T-helper 1 cell treated with Interleukin-12 subunit alpha and Interleukin-12 subunit beta and Interleukin-4 antibody, amounts not matched to agents 30 μg/mL and 1 μg/mL, for 36 hours (primary cell): Measurements from ENCODE around the gene ABCD1.
"Not testable (repeated sequence)": the region's sequence is repeated elsewhere in the genome, so short reads cannot be mapped to it uniquely, and the experiment has no call there.

ENCODE experiments used
- H3K27ac Mint-ChIP-seq: one replicate; pipeline ENCODE4 v1.8.0; 2021; ENCODE audit warnings: mild to moderate bottlenecking, mixed read lengths
- H3K27me3 Mint-ChIP-seq: one replicate; pipeline ENCODE4 v1.8.0; 2021; ENCODE audit warnings: low read depth, mixed read lengths
- H3K36me3 Mint-ChIP-seq: one replicate; pipeline ENCODE4 v1.8.0; 2021; ENCODE audit warnings: low read depth, mixed read lengths
- H3K4me1 Mint-ChIP-seq: one replicate; pipeline ENCODE4 v1.8.0; 2021; ENCODE audit warnings: low read depth, mixed read lengths
- H3K4me3 Mint-ChIP-seq: one replicate; pipeline ENCODE4 v1.8.0; 2021; ENCODE audit warnings: mild to moderate bottlenecking, moderate library complexity, mixed read lengths
- H3K9me3 Mint-ChIP-seq: one replicate; pipeline ENCODE4 v1.8.0; 2021; ENCODE audit warnings: mixed read lengths

The ABCD1 gene

DNA sequence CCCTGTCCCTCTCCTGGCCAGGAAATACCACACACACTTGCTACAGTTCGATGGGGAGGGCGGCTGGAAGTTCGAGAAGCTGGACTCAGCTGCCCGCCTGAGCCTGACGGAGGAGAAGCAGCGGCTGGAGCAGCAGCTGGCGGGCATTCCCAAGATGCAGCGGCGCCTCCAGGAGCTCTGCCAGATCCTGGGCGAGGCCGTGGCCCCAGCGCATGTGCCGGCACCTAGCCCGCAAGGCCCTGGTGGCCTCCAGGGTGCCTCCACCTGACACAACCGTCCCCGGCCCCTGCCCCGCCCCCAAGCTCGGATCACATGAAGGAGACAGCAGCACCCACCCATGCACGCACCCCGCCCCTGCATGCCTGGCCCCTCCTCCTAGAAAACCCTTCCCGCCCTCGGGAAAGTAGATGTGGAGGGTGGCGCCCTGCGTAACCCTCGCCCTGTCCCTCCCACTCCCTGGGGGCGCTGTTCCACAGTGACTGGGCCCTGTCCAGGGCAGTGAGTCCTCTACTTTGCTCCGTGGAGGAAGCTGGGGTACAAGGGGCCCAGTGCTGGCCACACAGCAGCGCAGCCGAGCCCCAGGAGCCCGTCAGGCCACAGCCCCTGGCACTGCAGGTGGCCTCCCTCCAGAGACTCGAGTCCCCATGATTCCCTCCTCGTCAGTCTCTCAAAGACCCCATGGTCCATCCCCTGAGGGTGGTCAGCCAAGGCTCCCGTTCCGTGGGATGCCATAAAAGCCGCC, 19.0 kb downstream of the ABCD1 start:
- peaks cover 14% of the 10 kb centered on the region for H3K4me1 Mint-ChIP-seq
- not testable (repeated sequence) for H3K27ac Mint-ChIP-seq, H3K36me3 Mint-ChIP-seq, H3K9me3 Mint-ChIP-seq, H3K27me3 Mint-ChIP-seq, H3K4me3 Mint-ChIP-seq

DNA sequence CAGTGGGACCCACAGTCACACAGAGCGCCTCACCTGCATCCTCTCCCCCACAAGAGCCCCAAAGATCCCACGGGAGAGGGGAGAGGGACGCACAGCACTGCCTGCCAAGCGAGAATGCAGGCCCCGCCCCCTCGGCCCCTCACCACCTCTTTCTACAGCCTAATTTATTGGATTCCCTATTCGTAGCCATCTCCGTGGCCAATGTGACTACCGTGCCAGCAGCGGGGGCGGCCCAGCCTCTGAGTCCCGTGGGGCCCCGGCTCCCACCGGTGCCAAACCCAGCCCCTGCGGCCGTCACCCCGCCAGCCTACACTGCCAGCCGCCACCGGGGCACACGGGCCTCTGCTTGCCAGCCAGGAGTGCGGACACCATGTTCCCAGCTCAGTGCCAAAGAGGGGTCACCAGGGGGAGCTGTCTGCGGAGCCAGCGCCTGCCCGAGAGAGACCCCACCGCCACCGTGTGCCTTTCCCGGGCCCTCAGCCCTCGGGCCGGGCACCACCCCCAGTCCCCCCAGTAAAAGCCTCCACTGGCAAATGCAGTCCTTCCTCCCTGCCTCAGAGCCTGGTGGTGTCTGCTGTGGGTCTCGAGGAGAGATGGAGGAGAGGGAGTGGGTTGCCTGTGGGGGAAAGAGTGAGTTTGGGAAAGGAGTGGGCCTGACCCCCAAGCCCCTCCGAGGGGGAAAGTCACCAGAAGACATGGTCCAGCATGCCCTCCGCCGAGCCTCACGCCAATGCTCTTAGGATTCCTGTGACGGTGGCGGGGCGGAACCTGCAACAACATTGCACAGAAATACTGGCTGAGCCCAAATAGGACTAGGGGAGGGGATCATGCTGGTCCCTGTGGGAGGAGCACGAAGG, 19.8 kb downstream of the ABCD1 start:
- H3K9me3 Mint-ChIP-seq = no peaks in the 10 kb centered on the region
- peaks cover 14% of the 10 kb centered on the region for H3K4me1 Mint-ChIP-seq
- no peak overlapping the region for H3K4me3 Mint-ChIP-seq
- H3K27ac Mint-ChIP-seq = no peak overlapping the region
- peaks cover under 1% of the 10 kb centered on the region for H3K27me3 Mint-ChIP-seq
- peaks cover 5% of the 10 kb centered on the region for H3K36me3 Mint-ChIP-seq

DNA sequence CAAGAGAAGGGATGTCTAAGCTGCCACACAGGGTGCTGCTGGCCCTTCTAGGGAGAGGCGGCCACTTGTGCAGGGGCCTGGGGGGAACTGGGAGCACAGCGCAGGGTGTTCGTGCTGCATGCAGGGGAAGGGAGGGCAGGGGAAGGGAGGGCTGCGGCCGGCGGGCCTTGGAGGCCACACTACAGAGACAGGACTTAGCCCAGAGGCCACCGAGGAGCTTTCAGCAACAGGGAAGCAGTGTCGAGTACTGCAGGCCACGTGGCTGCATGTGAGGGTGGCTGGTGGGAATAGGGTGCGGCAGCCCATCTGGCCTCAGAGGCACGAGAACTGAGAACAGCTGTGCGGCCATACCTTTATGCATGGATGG, 20.4 kb downstream of the ABCD1 start:
- not testable (repeated sequence) for H3K27ac Mint-ChIP-seq, H3K4me1 Mint-ChIP-seq, H3K9me3 Mint-ChIP-seq, H3K27me3 Mint-ChIP-seq, H3K4me3 Mint-ChIP-seq, H3K36me3 Mint-ChIP-seq

DNA sequence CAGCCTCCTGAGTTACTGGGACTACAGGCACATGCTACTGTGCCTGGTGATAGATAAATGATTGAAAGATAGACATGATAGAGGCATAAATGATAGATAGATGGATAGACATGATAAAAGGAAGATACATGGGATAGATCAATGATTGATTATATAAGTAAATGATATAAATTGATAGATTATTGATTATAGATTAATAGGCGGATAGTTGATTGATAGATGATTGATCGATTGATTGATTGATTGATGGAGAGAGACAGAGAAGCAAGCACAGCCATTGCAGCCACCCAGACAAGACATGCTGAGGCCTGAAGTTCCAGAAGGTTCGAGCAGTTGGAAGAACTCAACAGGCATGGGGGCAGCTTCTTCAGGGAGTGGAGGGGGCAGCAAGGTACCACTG, 21.7 kb downstream of the ABCD1 start:
- H3K27me3 Mint-ChIP-seq = peaks cover 9% of the 10 kb centered on the region
- H3K4me3 Mint-ChIP-seq = no peak overlapping the region

DNA sequence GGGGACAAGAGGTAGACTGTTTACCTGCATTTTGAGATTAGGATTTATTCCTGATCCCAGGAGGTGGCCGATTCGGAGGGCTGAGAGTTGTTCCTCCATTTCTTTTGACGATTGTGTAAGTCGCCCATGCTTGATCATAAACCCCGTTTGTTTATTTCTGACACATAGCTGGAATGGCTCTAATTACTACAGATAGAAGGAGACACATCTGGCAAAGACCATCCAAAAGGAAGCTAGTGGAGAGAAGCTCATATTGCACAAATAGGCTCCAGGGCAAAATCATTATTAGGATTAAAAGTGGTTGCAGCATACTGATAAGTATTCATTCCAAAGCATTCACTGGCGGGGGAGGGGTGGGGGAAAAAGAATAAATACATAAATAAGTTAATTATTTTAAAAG, 22.3 kb downstream of the ABCD1 start:
- not testable (repeated sequence) for H3K4me3 Mint-ChIP-seq, H3K27me3 Mint-ChIP-seq, H3K9me3 Mint-ChIP-seq

More for the DNA sequence above, 21.7 kb downstream of the ABCD1 start:
- Mint-ChIP-seq H3K36me3 (no peaks in the 10 kb centered on the region), H3K4me1 (no peaks in the 10 kb centered on the region), H3K9me3 (no peaks in the 10 kb centered on the region), H3K27ac (no peak overlapping the region)

DNA sequence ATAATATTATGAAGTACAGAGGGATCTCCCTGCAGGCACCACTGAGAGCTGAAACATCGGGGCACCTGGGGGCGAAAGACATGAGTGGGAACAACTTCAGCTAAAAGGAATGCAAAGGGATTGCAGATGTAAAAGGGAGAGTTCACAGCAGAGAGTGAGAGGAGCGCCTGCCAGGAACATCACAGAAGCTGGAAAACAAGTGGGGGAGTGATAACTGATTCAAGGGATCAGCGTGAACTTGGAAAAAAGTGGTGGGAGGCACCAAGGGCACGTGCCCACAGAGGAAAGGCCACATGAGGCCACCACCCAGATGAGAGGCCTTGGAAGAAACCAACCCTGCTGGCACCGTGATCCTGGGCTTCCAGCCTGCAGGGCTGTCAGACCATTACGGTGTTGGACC, 24.4 kb downstream of the ABCD1 start:
- not testable (repeated sequence) for H3K4me1 Mint-ChIP-seq, H3K4me3 Mint-ChIP-seq, H3K9me3 Mint-ChIP-seq, H3K36me3 Mint-ChIP-seq, H3K27ac Mint-ChIP-seq
- H3K27me3 Mint-ChIP-seq = peaks cover 18% of the 10 kb centered on the region

More for the DNA sequence above, 22.3 kb downstream of the ABCD1 start:
- H3K27ac Mint-ChIP-seq, H3K4me1 Mint-ChIP-seq, H3K36me3 Mint-ChIP-seq: not testable (repeated sequence)

DNA sequence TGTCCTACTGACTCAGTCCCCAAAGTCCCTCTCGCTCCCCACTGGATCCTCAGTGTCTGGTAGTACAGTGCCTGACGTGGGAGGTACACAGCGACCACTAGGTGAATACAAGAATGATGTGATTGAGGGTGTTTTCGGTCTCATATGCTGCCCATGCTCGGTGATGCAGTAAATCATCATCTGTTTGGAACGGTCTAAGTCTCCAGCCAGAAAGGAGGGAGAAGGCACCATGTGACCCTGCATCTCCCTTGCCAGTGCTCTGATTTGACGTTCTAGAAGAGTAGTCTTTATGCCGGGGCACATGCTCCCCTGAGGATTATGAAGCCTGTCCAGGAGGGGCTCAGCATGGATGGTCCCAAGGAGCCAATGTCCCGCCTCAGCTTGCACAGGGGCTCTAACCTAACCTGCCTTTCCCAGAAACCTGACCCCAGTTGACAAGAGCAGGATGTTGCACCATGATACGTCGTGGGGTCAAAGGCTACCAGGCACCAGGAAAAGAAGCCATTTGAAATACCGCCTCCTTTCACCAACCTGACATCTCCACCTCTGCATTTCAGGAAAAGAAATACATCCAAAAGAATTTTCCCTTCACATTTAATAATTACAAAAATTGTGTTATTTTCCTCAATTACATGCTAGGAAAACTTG, 25.6 kb downstream of the ABCD1 start:
- peaks cover 18% of the 10 kb centered on the region for H3K27me3 Mint-ChIP-seq
- no peak overlapping the region for H3K27ac Mint-ChIP-seq
- no peak overlapping the region for H3K4me3 Mint-ChIP-seq

DNA sequence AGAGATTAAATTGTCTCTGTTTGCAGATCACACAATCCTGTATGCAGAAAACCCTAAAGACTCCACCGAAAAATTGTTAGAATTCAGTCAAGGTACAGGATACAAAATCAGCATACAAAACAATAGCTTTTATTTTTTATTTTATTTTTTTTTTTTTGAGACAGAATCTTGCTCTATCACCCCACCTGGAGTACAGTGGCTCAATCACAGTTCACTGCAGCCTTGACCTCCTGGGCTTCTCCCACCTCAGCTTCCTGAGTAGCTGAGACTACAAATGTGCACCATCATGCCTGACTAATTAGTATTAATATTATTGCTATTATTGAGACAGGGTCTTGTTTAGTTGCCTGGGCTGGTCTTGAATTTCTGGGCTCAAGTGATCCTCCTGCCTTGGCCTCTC, 30.5 kb downstream of the ABCD1 start:
- no peaks in the 10 kb centered on the region for H3K9me3 Mint-ChIP-seq
- H3K36me3 Mint-ChIP-seq = no peaks in the 10 kb centered on the region
- H3K4me1 Mint-ChIP-seq = peaks cover 3% of the 10 kb centered on the region
- no peak overlapping the region for H3K4me3 Mint-ChIP-seq
- H3K27ac Mint-ChIP-seq = no peak overlapping the region
- peaks cover 18% of the 10 kb centered on the region for H3K27me3 Mint-ChIP-seq

More for the DNA sequence above, 25.6 kb downstream of the ABCD1 start:
- Mint-ChIP-seq H3K9me3 (no peaks in the 10 kb centered on the region), H3K36me3 (no peaks in the 10 kb centered on the region), H3K4me1 (peaks cover 3% of the 10 kb centered on the region)

DNA sequence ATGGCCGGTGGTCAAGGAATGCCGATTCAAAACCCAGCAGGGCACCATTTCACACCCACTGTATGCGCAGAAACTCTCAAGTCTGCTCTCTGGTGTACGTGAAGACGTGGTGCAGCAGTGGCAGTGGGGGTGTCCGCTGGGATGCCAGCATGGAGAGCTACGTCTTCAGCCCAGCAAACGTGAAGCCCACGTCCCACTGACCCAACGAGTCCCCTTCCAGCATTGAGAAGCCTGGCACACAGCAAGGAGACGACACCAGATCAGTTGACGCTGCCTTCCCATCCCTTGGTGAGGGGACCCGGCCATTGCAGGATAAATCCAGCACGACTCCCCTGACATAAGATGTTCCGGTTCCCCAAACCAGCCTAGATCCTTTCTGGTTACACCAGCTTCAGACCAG, 37.2 kb downstream of the ABCD1 start:
- Mint-ChIP-seq H3K4me1 (peaks cover 6% of the 10 kb centered on the region), H3K4me3 (no peak overlapping the region), H3K9me3 (no peaks in the 10 kb centered on the region)

DNA sequence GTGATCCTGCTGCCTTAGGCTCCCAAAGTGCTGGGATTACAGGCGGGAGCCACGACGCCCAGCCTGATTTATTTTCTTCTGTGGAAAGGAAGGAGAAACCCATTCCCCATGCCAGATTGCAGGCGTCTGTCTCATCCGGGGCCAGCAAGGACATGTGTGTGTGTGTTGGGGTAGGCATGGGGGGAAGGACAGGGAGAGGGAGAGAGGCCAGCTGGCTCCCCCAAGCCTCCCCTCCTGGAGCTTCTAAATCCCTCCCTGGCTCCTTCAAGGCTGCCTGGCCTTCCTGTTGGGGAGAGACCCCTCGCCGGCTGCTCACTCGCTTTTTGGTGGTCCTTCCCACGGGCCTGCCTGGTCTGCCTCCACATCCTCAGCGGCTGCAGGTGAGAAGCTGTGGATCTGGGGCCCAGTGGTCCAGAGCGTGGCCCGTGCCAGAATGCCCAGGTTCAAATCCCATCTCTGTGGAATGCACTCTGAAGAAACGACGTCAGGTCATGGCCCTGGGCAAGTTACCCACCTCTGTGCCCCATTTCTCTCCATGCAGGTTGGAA, 38.0 kb downstream of the ABCD1 start:
- H3K4me1 Mint-ChIP-seq = peaks cover 6% of the 10 kb centered on the region
- no peaks in the 10 kb centered on the region for H3K36me3 Mint-ChIP-seq
- H3K9me3 Mint-ChIP-seq = no peaks in the 10 kb centered on the region
- no peak overlapping the region for H3K27ac Mint-ChIP-seq
- H3K27me3 Mint-ChIP-seq = no peaks in the 10 kb centered on the region
- no peak overlapping the region for H3K4me3 Mint-ChIP-seq

More for the DNA sequence above, 37.2 kb downstream of the ABCD1 start:
- Mint-ChIP-seq H3K27me3 (no peaks in the 10 kb centered on the region), H3K27ac (no peak overlapping the region), H3K36me3 (no peaks in the 10 kb centered on the region)

DNA sequence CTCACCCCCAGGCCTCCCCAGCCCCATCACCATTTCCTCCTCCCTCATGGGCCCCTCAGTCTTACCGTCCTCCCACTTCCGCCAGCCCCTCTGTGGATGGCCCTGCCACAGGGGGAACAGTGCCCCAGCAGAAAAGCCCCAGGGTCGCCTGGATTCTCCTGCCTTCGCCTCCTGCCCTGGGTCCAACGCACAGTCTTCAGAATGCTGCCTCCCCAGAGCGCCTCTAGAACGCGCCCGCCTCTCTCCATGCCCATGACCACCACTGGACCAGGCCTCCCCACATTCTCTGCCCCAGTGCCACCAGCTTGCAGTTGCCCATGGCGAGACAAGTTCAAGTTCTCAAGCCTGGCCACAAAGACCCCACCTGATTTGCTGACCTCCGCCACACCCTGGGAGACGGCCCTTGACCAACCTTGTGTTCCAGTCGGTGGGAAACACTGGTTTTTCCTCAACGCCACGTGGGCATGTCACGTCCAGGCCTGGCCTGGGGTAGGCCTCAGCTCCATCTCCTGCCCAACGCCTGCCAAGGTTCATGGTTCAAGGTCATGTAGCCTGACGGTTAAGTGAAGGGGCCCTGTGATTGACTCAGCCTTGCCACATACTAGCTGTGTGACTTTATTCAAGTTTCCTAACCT, 38.8 kb downstream of the ABCD1 start:
- peaks cover 6% of the 10 kb centered on the region for H3K4me1 Mint-ChIP-seq
- no peaks in the 10 kb centered on the region for H3K9me3 Mint-ChIP-seq
- H3K27me3 Mint-ChIP-seq = no peaks in the 10 kb centered on the region
- H3K4me3 Mint-ChIP-seq = no peak overlapping the region
- H3K27ac Mint-ChIP-seq = no peak overlapping the region
- no peaks in the 10 kb centered on the region for H3K36me3 Mint-ChIP-seq

DNA sequence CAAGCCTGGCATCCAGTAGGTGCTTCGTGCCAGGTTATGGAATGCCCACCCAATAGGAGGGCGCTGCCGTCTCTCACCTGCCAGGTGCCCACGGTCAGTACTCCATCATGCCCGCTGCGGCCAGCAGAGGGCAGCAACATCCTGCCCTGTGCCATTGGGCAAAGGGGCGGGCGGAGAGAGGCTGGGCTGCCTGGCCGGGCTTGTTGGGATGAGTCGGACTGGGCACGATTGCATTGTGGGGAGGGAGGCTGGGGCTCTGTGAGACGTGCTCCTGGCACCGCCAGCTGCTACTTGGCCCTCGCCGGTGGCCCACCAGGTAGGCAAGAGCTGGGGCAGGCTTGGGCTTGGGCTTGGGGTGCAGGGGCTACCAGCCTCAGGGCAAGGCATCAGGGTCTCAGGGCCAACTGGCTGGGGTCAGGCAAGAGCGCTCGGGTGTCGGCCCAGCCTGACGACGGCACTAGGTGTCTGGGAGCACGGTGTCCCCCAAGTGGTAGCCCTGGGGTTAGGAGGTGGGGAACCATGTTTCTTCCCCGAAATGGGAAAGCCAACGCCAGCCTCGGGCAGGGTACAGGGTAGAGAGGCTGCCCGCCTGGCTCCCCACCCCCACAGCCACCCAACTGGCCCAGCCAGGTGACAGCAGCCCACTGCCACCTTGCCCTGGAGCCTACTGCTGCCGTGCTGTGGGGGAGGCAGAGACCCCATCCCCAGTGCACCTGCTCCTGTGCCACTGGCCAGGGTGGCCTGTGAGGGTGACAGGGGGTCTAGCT, 39.5 kb downstream of the ABCD1 start, which contains the start of gene PLXNB3:
Gene PLXNB3, plus strand, starts transcription at position 261 of the 767 bp plus-strand sequence. CDS start 1,287 bp downstream, outside the sequence.
- Mint-ChIP-seq H3K9me3 (no peaks in the 10 kb centered on the region), H3K36me3 (no peaks in the 10 kb centered on the region), H3K27ac (no peak within 1 kb of the TSS), H3K27me3 (no peaks in the 10 kb centered on the region), H3K4me3 (no peak within 1 kb of the TSS), H3K4me1 (peaks cover 6% of the 10 kb centered on the region)

DNA sequence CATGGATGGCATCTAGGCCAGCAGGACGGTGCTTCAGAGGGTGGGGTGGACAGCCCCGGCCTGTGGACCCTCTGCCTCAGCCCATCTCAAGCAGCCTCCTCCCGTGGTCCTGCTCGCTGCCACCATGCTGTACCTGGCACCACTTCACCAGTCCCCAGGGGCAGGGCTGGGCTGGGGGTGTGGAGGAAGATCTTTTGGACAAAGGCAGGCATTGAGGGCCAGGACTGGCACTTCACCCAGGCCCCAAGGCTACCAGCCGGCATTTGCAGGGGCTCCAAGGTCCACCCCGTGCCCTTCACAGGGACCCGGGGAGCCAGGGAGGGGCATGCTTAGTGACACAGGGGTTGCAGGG, 40.1 kb downstream of the ABCD1 start:
- no peaks in the 10 kb centered on the region for H3K27me3 Mint-ChIP-seq
- H3K27ac Mint-ChIP-seq = no peak overlapping the region
- H3K36me3 Mint-ChIP-seq = no peaks in the 10 kb centered on the region
- peaks cover 6% of the 10 kb centered on the region for H3K4me1 Mint-ChIP-seq
- no peak overlapping the region for H3K4me3 Mint-ChIP-seq
- H3K9me3 Mint-ChIP-seq = no peaks in the 10 kb centered on the region
